Activated CD4-positive, alpha-beta T cell treated with anti-CD3 and anti-CD28 coated beads, Interleukin-2, amount 50 U/mL, for 48 hours (primary cell): ENCODE data around the gene PROKR2.
A peak's percentile ranks its signal among the peaks of the same experiment; 100 is the strongest.

Experiments
- DNase-seq, 2 experiments: peaks; one replicate each; pipeline ENCODE4 v3.0.0-alpha.2; 2020

The PROKR2 gene

DNA sequence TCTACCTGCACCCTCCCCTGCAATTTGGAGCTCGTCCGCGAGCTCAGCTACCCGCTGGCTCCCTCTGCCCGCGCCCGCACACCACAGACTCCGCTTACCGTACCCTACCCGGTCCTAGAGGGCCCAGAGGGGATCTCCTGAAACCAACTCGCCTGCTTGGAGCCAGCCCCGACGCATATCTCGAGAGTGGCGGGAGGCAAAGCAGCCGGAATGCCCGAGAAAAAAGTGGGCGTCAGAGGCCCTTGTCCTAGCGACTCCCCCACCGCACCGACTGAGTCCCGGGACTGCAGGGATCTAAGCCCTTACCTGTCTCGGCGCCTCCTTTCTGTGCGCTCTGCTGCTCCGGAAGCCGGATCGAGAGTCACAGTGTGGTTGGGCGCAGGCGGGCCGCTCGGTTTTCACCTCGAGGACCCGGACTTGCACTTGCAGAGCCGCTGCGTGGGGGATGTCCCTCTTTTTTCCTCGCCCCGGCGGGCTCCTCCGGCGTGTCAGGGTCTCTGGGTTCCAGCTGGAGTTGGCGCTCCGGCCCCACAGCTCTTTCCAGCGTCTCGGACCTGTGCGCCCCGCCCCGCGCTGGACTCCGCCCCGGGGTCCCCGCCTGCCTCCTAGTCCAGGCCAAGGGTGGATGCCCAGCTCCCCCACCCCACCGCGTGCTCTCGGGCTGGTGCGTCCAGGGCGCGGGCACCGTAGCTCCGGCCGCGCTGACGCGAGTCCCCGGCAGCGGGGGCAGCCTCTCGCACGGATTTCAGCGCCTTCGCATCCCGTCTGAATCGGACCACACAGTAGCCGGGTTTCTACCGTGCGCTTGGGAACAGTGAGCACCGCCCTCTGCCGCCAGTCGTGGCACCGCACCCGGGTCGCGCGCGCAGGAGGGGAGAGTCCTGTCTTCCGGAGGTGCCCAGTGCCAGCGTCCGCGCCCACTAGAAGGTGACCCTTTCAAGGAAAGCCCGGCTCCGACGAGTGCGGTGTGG is at the start of gene PROKR2:
TSS of gene PROKR2 (minus strand) at position 767 of the 971 bp plus-strand sequence. CDS start 2,585 bp downstream, outside the sequence.
- peak; percentile 16 to 20 for DNase-seq

DNA sequence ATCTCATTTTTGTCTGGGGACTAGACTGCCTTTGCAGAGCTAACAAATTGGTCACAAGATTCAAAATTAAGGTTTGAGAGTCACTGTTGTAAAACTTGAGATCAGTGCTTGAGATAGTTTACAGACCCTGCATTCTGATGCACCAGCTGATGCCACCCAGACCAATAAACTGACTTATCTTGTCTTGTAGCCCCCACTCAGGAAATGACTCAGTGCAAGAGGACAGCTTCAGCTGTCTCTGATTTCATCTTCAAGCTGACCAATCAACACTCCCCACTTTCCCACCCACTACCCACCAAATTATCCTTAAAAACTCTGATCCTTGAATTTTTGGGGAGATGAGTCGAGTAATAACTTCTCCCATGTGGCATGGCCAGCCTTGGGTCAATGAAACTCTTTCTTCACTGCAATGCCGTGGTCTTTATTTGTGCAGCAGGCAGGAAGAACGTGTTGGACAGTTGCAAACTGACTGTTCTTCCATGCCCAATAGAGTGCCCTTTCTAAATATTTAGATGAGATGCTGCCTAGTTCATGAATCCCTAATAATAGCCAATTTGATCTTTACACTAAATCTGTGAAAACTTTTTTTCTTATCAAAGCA is 48.3 kb upstream of the PROKR2 start:
- DNase-seq: no peak

DNA sequence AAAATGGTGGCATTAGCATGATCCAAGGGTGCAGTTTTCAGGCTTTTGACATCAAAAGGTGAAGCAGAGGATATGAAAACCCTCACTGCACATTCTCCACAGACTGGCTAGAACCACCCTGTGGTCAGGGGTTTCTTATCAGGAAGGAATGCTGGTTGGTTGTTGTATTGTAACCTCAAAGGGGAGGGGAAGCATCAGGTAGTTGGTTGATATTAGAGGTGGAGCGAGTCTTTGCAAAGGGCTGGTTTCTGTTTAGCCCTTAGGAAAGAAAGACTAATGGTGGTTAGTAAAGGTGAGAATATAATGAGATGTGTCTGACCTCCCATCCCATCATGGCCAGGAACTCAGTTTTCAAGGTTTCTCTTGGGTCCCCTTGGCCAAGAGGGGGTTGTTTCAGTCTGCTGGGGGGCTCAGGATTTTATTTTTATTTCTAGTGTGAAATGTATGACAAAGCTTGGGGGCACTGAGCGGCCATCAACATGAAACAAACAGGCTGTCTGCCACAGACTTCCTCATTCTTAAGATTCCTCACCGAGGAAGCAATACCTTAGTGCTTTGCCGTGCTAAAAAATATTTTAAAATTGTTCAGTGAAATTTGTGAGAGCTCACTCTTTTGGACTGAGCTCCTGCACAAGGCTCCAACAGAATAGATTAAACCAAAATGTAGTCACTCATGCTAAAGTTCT is 47.5 kb upstream of the PROKR2 start:
- no peak for DNase-seq

DNA sequence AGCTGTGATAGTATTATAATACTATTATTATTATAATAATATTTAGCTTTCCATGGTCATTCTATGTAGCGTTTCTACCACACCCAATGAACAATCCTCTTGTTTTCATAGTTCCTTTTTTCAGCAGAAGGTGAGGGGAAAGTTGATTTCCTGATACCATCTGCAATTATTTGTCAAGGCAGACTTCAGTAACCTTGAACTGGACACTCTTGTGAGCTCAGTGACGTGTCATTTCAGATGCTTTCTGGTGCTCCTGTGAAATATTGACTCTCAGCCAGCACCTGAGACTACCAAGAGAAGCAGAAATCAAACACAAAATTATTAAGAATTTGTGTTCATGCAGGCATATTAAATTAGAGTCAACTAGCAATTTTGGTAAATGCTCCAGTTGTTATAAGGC is 46.0 kb upstream of the PROKR2 start:
- DNase-seq: no peak

DNA sequence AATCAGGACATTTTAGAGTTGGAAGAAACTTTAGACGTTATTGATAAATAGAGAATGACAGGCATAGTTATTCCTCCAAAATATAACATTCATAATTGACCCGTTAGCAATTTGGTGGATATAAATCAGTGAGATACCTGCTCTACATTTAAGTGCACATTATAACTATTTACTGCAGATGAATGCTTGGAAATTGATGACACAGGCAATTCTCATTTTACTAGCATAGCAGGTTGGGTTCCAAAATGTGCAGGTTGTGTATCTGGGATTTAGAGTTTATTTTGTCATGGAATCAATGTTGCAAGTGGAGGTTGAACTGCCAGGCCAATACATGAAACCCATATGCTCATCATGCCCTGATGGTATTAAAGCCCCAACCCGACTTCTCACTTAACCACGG is 44.4 kb upstream of the PROKR2 start:
- no peak for DNase-seq

DNA sequence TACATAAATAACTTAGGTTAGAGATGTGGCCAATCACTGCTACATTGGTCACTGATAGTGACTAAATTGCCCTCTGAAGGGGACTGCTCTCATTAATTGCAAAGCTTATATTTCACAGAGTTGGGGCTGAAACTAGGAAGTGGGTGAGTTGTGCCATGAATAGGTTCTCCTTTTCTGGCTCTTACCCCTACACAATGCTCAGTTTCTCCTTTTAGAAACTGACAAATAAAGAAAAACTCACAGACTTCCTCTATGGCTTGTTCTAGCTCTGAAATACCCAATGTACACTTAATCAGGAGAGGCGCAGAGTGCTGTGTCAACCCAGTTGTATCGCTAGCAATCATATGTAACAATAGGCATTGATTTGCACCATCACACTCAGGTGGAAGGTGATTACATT is 41.2 kb upstream of the PROKR2 start:
- no peak for DNase-seq

DNA sequence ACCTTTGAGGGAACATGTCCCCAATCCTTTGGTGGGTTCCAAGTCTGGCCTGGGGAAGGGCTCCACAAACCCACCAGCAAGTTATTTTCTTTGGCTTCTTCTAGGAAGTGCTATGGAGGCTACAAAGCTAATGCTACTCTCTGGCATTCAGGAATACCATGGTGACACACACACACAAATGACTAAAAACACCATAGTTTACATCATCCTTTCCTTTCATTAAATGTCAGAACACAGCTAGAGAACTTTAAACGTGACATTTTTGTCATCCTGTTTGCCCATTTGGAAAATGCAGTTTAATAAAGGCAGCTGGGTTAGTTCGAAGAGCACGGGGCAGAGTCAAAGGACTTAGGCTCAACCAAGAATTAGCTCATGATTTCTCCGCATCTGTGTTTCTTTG is 40.2 kb upstream of the PROKR2 start:
- no peak for DNase-seq

DNA sequence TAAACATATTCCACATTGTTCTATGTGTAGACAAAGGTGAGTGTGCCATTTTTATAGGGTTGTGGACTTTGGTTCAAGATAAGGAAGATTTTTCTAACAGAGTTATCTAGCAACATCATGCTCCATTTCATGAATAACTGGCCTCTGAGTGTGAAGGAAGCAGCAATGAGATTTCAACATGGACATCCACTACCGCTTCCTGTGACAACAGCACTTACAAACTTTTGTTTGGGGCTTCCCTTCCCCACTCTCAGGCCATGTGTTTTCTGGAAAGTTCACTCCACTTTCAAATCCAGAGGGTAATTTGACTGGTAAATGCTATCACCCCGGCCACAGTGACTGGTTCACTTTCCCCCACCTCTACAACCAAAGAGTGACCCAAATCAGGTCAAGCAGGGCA is 38.1 kb upstream of the PROKR2 start:
- DNase-seq: no peak

DNA sequence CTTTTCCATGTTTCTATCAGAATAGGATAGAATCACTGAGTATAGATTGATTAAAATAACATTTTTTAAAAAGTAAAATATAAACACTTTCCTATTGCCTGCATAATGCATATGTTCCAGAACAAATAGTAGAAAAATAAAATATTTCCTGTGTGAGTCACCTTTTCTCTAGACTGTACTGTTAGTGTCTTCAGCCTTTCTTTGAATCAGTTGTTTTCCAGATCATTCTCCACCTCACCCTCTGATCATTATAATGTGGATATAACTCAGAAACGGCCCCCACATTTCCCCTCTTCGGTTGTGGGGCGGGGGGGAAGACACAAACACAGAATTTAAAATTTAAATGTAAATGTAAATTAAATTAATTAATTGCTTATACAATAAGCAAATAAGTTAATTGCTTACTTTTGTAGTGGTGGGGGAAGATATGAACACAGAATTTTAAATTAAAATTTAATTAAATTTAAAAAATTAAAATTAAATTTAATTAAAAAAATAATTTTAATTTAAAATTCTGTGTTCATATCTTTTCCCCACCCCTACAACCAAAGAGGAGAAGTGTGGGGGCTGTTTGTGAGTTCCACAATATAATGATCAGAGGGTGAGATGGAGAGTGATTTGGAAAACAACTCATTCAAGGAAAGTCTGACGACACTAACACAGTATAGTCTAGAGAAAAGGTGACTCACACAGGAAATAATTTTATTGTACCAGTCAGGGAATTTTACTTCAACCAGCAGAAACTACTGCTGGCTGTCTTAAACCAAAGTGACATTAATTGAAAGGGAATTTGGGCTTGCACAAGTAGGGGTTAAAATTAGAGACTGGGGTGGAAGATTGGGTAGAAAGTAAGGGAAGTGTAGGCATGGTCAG is 37.1 kb upstream of the PROKR2 start:
- no peak for DNase-seq

DNA sequence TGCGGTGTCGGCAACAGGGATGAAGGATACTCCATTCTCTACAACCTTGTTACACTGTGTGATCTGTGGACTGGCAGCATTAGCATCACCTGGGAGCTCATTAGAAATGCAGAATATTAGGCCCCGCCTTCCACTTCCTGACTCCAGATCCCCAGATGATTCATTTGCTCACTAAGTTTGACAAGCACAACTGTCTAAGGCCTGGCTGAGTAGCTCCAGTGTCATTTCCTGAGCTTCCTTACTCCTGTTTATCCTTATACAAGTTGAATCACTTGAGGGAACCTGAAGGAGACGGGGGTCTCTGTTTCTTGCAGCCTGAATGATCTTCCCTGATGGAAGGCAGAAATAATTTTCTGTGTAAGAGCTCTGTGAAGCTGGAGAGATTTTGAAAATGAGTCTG is 32.7 kb upstream of the PROKR2 start:
- DNase-seq: no peak

DNA sequence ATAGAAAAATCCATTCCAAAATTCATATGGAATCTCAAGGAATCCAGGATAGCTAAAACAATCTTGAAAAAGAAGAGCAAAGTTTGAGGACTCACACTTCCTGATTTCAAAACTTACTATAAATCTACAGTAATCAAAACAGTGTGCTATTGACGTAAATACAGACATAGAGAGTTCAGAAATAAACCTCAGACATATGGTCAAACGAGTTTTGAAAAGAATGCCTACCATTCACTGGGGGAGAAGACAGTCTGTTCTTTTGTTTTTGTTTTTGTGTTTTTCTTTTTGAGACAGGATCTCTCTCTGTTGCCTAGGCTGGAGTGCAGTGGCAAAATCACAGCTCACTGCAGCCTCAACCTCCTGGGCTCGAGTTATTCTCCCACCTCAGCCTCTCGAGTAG is 25.3 kb upstream of the PROKR2 start:
- DNase-seq: no peak

DNA sequence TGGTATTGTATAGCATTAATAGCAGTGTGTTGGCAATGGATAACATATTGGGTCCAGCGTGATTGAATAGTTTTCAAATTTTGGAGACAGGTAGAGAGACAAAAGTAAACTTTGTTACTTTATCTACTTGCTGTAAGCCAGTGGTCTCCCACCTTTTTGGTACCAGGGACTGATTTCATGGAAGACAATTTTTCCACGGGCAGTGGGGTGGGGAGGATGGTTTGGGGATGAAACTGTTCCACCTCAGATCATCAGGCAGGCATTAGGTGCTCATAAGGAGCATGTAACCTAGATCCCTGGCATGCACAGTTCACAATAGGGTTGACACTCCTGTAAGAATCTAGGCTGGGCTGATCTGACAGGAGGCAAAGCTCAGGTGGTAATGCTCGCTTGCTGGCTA is 14.6 kb upstream of the PROKR2 start:
- no peak for DNase-seq

DNA sequence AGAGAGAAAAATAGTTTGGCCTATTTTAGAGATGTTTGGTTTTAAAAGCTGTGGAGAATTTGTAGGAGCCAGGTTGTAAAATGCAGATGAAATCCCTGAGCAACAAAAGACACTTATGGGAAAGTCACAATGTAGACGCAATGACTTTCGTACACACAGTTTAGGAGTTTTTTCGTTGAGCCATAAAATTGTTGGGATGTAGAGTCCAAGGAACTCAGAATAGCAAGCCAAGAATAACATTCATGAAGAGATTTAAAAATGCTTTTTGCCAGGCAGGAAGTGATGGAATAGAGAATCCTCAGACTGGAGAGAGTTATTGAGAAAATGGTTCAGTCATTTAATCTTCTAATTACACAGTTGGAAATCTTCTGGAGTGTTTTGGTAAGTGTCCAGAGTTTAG is 11.5 kb upstream of the PROKR2 start:
- DNase-seq: no peak

DNA sequence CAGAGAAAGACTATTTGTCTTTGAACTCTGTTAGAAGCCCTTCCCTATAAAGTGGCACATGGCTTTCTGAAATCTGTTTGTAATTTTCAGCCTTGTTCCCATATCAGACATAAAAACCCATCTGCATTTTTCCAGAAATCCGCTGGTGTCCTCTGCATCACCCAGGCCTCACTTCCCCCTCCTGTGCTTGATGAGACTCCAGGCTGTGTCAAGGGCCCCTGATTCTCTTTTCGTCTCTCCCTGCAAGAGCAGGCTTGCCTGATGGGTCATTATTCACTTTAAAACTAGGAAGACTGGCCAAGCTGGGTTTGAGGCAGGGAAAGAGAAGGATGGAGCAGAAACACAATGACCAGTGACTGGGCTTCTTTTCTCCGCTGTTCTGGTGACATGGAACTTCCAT is 10.6 kb upstream of the PROKR2 start:
- DNase-seq: no peak

DNA sequence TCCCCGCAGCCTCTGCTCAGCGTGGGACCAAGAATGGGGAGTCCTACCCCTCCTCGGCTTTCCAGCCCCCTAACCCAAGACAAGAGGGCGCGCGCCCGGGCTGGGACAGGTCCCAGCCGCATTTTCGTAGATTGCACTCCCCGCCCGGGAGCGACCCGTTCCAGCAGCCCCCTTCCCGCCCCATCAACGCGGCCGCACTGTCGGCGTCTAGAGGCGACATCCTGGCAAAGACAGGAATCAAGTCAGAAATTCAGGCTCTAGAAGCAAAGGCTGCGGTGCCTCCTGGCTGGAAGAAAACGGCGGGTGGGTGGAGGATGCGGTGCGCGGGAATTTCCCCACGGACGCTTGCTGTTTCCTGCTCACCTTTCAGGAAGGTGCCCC is 957 bp downstream of the PROKR2 start:
- no peak for DNase-seq

DNA sequence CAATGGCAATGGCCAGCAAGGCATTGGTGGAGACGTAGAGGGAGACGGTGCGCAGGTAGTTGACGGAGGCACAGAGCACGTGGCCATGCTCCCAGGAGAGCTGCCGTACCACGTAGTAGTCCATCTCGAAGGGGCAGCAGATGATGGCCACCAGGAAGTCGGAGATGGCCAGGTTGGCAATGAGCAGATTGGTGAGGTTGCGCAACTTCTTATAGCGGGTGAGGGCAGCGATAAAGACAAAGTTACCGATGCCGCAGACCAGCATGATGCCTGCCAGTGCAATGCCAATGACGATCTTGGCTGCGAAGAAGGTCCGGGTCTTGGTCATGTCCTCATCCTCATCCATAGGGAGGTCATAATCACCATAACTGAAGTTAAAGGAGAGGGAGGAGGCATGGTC is 2.8 kb downstream of the PROKR2 start:
- DNase-seq: no peak

DNA sequence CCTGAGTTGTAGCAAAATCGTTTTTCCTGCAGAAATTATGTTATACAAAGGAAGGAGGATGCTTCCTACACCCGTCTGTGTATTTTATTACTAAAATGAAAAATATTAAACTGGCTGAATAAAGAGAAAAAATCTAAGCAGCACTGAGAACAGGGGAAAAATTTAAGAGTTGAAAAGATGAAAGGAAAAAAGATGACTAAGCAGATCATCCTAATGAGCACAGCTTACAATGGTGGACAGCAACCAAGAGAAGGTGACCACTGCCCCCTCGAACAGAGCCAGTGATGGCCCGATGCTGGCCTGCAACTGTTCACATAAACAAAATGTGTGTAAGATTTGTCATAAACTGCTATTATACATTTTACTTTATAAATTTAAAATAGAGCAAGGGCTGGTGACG is 4.2 kb downstream of the PROKR2 start:
- no peak for DNase-seq

DNA sequence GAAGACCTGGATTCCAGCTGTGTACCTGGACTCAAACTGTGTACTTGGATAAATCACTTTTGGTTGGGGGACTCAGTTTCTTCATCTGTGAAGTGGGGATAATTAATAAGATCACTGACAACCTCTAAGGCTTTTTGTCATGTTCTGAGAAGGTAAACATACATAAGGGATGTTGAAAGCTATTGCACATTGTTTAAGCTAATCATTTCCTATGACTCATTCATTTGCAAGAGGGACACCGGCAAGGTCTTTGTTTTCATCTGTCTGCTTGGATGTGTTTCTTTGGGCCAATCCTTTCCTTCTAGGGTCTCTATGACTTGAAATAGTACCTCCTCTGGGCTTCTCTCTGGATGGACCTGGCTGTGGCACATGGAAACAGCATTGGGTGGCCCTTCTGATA is 6.8 kb downstream of the PROKR2 start:
- no peak for DNase-seq

DNA sequence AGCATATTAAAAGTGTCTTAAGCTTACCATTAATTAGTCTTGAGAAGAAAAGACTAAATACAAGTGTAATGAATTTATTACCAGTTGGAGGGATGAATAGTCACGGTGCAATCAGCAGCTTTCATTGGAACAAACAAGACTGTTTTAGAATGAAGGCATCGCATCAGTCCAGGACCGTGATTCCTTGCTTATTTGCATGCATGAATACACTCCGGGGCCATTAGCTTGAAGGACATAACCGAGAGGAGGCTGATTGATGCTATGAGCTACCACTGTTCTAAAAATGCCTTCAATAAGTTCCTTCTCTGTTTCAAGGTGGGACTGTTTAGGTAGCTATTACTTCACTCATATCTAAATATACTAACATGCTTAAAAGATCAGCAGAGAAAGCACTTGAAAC is 17.9 kb downstream of the PROKR2 start:
- no peak for DNase-seq

DNA sequence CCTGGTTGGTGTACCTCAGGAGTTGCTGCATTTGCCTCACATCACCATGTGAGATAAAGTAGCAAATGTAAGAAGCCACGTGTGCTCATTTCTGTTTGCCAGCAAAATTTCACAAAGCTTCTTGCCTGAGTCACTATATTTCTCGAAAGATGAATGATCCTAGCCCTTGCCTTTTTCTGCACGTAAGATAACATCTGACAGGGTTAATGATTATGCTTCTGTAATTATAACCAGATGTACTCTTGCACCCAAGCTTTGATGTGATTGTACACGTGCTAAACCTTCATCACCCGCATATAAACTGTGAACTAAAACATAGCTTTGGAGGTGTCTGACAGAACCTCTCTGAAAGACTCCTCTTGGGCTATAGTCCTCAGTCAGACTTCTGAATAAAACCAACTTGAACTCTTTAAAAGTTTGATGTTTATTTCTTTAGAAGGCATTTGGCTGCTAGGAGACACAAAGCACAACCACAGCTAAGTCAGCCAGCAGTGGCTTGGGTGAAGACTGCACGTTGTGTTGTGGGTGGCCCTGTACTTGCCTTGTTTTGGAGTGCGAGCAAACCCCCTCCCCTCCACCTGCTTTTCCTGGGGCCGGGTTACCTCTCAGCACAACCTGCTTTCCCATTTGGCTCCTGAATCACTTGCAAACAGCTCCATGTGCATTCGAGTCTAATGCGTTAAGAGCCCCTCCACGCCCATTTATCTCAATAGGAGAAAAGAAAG is 19.3 kb downstream of the PROKR2 start:
- DNase-seq: no peak

DNA sequence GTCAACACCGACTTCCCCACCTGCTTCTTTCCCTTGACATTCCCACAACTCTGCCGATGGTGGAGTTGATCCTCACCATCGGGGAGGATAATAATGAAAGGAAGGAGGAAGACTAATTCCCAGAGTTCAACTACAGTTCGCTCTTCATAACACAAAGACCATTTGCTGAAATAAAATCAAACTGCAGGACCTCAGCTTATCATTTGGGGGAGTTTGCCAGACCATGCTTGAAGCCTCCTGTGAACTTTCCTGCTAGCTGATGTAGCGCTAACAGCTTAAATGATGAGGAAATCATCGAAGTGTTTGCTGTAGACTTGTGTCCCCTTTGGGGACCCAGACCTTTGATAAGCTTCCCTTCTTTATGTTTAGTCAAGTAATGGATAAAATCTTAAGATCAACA is 26.2 kb downstream of the PROKR2 start:
- no peak for DNase-seq

DNA sequence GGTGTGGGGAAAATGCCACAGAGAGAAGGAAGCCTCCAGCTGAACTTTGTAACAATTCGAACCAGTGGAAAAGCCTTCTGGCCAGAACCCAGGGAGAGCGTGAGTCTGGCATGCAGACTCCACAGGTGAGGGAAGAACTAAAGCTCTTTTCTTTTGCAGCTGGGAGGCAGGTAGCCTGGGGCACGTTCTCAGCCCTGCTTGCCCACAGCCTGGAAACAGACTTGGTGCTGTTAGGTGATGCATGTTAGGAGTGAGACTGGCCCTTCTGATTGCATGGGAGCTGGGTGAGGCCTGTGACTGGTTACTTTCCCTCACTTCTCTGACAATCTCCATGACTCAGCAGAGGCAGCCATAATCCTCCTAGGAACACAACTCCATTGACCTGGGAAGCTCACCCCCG is 34.2 kb downstream of the PROKR2 start:
- no peak for DNase-seq
